Mammary epithelial cell (primary cell): ENCODE data around the gene MORN4.

Experiments
- CTCF ChIP-seq, 2 donors: IDR thresholded peaks in 1 of 2; conservative IDR thresholded peaks in 1 of 2; 2 replicates each; pipeline ENCODE4 v1.5.1; 2011 to 2012; ENCODE audit warnings: inconsistent platforms in 2 of 2, low read length in 2 of 2, mild to moderate bottlenecking in 2 of 2, control low read depth in 1 of 2, low read depth in 1 of 2; ENCODE audit not compliant: insufficient read depth in 1 of 2; ENCODE audit errors: extremely low read depth in 1 of 2
- EZH2 ChIP-seq: IDR thresholded peaks from 2 replicates; pipeline ENCODE4 v1.6.1; 2012; ENCODE audit warnings: low read length, inconsistent platforms, borderline replicate concordance

- no peak for TF ChIP-seq CTCF (conservative IDR thresholded peaks at IDR 0.05 in 1 of 2, IDR thresholded peaks at IDR 0.05 in 1 of 2; ENCODE audit: extremely low read depth in 1 of 2, insufficient read depth in 1 of 2, low read depth in 1 of 2, low read length in 2 of 2)
- TF ChIP-seq EZH2 = no peak
Measured at GRCh38 chr10:97580421-97581367, 52.6 kb downstream of the MORN4 start.
